ENCODE results near the gene NTSR2.
"Not testable (repeated sequence)": the region's sequence is repeated elsewhere in the genome, so short reads cannot be mapped to it uniquely, and the experiment has no call there.

Gene NTSR2

DNA sequence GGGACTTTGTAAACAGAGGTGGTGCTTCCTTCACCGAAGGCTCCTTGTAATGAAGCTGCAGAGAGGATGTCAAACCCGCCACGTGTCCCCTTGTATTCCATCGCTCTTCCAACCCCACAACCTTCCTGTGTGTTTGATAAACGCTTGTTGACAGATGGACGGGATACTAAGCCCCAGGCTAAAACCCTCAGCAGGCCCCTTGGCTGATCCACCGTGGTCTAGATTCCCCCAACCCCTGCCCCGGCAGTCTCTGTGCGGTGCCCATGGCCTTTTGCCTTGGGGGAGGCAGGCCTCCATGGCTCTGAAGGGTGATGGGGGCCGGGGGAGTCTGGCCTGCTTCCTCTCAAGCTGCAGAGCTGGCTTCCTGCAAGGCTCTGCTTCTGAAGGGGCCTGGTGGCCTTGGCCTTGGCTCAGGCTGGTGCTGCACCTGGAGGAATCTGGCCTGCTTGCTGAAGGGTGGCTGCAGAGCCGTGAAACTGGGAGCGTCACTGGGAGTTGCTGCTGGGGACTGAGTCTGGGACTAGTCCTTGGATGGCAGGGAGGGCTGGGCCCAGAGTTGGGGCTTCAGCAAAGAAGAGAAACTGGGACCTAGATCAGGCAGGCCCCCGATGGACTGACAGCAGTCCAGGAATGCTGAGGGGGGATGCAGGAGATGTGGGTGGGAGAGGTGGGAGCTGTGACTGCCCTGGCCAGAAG lies 9.6 kb upstream of the NTSR2 start:
- DNase-seq: no peak

DNA sequence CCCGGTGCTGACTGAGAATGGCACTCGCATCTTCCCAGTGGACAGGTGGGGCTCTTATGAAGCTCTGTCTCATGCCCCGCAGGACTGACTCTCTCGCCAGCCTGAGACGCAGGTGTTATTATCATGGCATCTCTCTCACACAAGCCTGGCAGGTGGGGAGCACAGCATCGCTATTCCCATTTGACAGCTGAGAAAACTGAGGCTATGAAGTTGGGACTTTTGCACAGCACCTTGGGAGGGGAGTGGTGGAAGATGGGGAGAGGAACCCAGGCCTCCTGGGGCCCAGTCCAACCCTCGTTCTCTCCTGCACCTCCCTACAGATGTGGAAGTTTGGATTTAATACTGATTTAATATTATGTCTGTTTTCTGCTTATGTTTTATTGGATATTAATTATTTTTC lies 9.0 kb upstream of the NTSR2 start:
- no peak for DNase-seq

DNA sequence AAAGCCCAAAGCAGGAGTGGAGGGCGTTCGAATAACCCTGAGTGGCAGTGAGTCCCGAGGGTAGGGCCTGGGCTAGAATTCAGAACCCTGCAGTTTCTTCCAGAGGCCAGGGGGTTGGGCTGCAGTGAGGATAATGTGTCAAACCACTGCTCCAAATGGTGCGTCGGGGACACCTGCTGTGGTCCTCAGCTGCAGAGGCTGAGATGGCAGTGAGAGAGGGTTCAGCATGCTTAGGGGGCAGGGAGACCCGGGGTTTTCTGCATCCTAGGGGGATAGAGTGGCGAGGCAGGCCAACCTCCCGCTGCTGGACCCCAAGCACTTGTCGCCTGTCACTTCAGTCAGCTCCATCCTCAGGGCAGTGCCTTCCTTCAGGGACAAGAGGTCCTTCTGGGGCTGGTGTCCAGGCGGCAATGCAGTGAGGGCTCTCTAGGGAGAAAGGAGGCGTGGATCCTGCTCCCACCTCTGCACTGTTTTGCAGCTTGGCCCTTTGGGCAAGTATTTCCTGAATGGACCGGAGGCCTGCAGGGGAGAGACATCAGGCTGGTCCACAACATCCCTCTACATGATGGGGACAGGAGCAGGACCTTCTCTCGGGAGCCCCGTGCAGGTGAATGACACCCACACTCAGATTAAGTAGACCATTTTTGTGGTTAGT lies 8.4 kb upstream of the NTSR2 start:
- no peak for DNase-seq

DNA sequence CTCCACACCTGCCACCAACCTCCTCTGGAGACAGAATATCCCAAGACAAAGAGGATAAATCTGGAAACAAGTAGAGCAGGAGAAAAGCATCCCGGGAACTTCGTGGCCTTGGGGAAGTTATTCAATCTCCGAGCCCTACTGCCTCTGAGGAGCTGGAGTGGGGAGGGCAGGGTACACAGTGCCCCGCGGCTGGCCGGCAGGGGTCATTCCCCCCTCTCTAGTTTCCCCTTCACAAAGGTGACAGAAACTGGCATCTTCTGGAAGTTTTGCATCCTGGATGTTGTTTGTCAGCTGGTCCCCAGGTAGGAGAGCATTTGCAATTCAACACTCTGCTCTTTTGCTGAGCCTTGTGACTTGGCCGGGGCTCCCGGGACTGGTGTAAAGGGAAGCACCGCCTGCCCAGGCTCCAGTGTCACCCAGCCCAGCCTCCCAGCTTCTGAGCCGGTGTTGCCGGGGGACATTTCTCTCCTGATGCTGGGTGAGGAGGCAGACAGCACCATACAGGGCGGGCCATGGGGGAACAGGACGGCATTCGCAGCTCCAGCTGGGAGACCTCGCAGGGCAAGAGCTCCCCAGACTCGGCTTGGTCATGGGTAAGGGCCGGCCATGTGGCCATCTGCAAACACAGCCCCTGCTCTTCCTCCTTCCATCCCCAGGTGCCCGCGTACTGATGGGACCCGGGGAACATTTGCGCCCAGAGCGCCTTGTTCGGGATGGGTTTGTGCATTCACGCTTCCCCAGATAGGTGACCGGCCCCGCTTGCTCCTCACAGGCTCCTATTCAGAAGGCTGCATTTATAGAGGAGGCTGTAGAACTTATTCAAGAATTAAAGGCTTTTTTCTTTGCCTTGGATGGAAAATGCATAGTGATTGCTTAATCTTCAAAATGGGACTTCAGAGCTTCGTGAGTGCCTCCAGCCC lies 7.4 kb upstream of the NTSR2 start:
- no peak for DNase-seq

DNA sequence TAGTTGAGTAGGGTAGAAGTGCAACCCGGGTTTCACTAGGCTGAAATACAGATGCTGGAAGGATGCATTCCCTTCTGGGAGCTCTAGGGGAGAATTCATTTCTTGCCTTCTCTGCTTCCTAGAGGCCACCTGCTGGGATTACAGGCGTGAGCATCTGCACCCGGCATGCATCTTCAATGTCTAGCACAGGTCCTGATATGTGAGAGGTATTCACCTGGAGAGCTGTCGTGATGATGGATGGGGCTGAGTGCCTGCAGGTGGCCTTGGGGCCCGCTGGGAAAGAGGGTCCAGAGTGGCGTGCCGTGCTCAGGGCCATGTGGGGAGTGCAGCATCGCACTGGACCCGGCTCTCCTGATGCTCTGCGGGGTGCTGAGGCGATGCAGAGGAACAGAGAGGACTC lies 6.6 kb upstream of the NTSR2 start:
- DNase-seq: no peak

DNA sequence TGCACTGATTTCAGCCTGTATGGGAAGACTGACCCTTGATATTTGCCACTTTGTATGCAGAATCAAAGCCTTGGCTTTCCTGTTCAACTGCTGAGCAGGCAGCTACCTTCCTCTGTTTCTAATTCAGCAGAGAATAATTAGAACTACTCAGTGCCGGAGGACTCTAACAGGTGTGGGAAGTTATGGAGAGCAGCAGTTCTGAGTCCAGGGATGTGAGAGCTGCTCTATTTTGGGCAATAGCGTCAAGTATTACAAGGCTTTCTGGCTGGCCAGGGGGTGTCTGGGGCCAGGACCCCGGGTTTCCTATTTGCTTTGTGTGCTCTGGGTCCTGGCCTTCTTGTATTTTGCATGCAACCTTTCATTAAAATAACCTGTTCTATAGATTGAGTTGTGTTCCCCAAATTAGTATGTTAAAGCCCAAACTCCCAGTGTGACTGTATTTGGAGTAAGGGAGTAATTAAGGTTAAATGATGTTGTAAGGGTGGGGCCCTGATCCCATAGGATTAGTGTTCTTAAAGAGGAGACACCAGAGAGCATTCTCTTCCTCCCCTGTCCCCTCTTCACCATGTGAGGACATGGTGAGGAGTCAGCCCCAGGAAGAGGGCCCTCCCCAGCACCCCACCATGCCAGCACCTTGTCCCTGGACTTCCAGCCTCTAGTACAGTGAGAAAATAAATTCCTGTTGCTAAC lies 5.6 kb upstream of the NTSR2 start:
- no peak for DNase-seq

DNA sequence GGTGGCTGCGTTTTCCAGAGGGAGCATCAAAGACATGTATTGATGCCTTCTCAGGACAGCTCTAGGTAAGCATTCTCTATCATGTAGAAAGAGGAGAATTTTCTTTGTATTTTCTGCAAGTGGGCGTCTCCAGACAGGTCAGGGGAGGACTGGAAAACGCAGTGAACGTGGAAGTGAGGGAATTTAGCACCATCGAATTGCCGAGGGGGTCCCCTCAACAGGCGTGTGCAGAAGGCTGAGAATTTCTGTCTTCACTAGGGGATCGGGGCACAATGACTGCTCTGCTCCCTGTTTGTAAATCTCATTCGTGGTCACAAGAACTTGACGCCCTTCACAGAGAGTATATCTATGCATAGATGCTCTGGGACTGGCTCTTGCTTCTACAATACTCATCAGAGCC lies 5.0 kb upstream of the NTSR2 start:
- DNase-seq: no peak

DNA sequence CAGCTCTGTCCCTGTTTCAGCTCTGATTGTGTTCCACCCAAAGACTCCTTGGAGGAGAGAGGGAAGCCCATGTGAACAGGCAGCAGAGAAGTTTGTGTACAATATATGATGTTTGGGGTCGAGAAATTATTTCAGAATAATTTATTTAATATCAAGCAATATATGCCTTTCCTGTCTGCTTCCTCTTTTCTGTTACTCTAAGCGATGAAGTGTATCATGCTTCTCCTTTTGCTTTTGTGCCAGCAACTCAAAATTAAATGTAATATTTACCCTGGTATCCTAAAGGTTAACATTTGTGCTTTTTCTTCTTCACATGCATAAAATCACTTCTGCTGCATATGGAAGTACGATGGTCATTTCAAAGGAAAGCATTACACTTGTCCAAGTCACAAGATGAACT lies 2.4 kb upstream of the NTSR2 start:
- no peak for DNase-seq

DNA sequence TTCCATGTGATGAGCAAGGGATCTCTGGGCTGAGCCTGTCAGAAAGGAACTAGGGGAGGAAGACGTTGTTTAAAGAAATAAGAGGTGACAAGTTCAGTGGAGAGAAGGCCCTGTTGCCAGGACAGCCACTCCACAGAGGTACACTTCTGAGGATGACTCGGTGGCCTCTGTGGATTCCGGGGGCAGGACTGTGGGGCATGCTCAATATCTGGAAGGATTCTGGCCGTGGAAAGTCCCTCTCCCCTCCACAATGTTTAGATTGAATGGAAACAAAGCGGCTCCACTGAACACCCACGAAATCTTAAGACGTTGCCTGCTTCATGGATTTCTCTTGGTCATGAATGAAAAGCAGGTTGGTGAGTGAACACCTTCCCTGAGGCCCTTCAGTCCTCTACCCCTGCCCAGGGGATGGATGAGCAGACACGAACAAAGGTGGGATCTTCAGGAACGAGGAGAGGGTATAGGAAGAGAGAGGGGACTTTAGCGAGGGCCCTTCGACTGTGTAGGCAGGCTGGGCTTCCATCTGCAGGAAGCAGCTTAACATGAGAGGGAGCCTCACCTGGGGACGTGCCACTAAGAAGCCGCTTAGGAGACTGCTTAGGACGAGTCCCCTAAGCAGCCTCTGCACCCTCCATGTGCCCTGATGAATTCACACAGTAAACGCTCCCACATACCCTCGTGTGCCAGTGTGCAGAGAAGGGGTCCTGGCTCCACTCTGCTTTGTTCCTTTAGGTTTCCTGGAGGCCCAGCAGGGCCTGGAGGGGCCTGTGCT lies 1.9 kb downstream of the NTSR2 start:
- DNase-seq: no peak

DNA sequence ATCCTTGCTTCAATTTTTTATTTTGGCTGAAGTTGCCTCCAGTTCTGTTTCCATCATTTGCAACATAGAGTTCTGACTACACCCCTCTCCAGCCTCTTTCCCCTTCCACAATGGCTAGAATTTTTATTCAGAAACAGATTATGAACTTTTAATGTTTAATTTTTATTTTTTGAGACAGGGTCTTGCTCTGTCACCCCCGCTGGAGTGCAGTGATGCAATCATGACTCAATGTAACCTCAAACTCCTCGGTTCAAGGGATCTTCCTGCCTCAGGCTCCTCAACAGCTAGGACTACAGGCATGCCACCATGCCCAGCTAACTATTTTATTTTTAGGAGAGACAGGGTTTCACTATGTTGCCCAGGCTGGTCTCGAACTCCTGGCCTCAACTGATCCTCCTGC lies 2.8 kb downstream of the NTSR2 start:
- DNase-seq: no peak

DNA sequence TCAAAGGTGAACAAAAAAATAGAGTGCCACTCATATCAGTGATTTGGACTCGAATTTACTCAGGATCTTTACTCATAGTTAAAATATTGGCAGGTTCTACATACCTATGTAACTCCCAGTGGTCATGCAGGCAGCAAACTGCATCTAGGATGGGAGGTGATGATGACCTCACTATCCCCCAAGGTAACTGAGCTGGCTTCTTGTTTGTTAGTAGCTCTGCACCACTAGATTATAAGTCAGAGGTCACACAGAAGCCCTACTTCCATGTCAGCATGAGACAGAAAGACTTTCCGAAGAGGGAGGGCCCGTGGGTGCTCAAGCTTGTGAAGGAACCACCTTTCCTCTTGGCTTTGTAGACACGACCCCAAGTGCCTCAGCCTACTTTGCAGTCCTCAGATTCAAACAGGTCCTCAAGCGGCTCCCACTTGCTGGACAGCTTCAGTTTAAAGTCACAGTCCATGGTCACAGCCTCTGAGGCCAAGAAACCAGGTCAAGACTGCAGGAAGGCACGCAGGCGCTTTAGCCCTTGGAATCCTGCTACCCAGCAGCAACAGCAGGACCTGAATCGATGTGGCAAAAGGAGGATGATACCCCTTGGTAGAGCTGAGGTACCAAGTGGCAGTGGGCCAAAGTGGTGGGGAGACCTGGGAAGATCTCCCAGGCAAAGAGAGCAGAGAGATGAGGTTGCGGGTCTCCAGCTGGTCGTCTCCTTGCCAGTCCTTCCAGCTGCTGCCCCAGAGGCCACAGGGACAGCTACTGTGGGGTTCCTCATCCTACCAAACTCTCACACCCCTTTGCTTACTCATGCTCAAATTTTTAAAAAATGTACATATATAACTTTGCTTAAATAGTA lies 4.3 kb downstream of the NTSR2 start:
- no peak for DNase-seq

DNA sequence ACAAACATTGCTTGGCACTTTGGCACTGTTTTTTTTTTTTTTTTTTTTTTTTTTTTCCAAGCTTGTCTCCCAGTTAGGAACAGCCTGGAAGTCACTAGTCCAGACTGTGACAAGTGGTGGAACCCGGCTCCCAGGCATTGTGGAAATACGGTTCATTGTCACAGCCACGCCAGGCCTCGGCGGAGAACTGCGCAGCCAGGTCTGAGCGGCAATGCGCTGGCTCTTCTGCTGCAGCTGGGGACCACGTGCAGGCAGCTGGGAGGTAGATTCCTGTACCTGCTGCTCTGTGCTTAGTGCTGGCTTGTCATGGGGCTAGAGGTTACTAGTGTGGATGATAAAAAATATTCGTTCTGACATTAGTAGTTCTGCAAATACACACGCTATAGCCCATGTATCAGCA lies 5.0 kb downstream of the NTSR2 start:
- no peak for DNase-seq

DNA sequence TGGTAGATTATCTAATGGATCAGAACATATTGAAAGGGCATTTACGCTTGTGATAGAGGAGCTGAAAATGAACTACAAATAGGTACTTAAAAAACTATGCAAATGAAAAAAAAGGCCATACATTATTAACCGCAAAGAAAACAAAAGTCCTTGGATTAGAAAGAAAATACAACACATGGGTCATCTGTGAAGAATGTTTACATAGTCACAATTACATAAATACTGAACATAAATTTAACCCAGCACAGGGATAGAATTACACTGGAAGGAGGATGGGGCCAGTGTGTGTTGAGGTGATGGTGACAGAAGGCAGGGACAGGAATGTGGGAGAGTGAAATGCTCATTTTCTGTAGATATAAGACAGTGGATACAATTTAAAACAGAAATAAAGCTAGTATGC lies 6.6 kb downstream of the NTSR2 start:
- no peak for DNase-seq

DNA sequence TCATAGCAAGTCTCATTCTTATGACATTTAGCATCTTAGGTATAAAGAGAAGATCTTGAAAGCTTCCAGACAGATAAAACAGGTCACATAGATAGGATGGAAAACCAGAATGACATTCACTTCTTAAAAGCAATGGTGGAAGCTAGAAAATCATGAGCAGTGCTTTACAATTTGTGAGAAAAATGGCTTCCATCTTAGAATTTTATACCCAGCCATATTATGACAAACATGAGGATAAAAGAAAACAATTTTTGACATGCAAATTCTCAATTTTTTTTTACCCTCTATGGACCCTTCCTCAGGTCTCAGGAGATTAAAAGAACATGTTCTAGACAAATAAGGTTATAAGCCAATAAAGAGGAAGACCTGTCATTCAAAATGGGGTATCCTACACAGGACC lies 7.1 kb downstream of the NTSR2 start:
- DNase-seq: no peak

DNA sequence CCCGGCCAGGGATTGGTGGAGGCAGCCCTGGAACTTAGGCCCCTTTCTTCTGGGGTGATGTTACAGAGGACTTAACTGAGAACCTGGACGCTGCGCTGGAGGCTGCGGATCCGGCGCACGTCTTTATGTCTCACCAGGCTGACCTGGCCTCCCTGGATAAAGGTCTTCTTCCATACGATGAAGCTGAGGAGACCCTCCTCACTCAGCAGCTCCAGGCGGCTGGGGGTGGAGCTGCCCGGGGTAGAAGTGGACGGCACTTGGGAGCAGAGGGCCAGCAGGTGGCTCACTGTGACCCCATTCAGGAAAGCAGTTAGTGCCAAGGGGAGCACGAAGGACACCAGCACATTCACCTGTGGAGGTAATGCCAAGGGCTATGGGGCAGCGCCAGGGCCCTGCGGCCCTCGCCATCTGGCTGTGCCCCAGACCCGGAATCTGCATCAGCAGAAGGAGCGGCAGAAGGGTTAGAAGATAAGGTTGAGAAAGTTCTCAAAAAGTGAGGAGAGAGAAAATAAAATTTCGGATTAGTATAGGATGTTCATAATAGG lies 8.0 kb downstream of the NTSR2 start:
- no peak for DNase-seq

DNA sequence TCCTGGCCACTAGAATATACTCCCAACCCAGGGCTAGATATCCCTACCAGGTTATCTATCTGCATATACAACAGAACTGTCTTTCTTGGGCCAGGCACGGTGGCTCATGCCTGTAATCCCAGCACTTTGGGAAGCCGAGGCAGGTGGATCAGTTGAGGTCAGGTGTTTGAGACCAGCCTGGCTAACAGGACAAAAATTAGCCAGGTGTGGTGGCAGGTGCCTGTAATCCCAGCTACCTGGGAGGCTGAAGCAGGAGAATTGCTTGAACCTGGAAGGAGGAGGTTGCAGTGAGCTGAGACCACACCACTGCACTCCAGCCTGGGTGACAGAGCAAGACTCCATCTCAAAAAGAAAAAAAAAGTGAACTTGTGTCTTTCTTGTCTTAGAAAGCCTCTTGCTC lies 9.6 kb downstream of the NTSR2 start:
- not testable (repeated sequence) for DNase-seq

DNA sequence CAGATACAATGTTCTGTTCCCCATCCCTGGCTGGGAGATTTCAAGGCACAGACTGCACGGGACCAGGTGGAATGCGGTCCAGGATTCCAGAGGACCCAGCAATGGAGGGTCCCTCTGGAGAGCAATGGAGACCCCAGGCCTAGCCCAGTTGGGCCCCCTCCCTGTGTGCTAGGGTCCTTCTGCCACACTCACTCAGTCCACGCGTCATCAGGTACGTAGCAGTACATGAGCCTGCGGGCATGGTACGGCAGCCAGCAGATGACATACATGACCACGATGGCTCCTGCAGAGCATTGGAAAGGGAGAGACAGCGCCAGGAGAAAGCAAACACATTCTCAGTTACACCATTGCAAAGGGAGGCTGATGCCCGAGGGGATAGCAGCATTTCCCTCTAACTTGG lies 10.1 kb downstream of the NTSR2 start:
- DNase-seq: no peak

DNA sequence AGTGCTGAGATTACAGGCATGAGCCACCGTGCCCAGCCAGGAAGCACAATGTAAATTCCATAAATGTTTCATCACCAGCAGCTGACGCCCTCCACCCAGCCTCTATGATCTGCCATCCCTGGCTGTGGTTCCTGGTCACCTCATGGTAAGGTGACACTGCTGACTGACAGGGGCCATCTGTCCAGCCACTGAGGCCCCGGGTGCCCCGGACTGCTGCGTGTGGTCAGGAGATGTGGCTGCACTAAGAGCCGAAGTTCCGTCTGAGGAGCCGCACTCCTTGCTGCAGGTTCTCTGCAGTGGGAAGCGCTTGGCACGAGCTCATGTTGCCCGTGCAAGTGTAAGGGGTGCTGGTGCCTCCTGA lies 10.9 kb downstream of the NTSR2 start:
- no peak for DNase-seq

DNA sequence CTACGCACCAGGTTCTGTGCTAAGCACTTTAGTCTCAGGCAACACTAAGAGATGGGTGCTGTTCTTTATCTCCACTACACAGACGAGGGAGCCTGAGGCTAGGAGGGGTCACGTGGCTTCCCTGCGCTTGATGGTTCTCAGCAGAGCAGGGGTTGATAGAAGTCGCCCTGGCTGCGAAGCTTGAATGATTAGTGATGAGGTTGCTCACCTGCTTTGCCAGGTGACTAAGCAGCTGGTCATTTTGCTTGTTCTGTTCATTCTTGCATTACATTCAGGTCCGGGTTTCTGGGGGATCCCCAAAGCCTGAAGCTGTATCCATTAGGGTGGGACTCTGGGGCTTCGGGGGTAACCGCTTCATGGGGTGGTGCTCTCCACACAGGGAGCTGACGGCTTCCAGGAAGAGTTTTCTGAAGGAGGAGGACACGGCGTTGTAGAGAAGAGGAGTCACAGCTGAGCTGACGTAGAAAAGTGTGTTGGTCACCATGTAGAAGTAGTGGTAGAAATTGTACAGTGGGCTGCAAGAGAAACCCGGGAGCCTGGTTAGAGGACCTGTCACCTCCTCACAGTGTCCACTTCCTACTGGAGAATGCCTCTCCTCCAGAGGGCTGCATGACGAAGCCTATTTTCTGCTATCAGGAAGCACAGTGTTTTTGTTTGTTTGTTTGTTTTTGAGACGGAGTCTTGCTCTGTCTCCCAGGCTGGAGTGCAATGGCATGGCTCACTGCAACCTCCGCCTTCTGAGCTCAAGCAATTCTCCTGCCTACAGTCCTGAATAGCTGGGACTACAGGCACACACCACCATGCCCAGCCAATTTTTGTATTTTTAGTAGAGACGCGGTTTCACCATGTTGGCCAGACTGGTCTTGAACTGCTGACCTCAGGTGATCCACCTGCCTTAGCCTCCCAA lies 11.5 kb downstream of the NTSR2 start:
- no peak for DNase-seq

DNA sequence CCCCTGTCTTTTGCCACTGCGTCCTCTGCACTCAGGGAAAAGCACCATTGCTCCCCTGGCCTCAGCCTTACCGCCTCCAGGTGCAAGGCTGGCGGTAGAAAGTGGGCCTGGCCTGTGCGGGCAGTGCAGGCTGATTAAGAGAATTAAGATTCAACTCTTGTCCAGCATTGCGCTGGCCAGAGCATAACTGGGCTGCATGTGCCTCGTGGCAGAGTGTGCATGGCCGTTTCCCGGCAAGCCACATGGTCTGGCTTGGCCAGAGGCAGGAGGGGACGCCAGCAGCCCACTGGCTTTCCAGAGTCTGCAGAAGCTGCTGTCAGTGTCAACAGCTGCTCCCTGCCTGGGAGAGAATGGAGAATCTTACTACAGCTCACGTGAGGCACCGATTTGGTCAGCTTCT lies 12.3 kb downstream of the NTSR2 start:
- no peak for DNase-seq

All from stimulated activated naive CD4-positive, alpha-beta T cell (primary cell).